ENCODE measurements around the gene DYRK4.
A peak's percentile ranks its signal among the peaks of the same experiment; 100 is the strongest.

Gene DYRK4

DNA sequence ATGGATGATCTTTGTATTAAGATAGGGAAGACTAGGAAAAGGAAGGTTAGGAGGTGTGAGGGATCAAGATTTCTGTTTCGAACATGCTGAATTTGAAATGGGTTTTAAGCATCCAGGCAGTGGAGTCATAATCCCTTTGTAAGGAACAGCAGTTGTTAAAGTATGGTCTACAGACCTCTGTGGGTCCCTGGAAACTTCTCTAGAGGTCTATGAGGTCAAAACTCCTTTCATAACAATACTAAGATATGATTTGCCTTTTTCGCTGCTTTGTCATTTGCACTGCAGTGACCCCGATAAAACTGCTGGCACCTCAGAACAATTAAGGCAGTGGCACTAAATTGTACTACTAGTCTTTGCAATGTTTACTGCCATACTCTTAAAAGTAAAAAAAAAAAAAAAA, 21.8 kb upstream of the DYRK4 start:
- Histone ChIP-seq H3K9ac (ENCODE audit: low read length) (peak overlapping the region; percentile 89), H3K36me3 (ENCODE audit: low read length) (peaks cover 42% of the 10 kb centered on the region), H3K27ac (ENCODE audit: low read depth, low read length) (peak overlapping the region; percentile 88), H3F3A (ENCODE audit: insufficient read depth) (peaks cover 21% of the 10 kb centered on the region), H3K9me2 (replicated peaks; ENCODE audit: insufficient read depth, low read length) (no peaks in the 10 kb centered on the region), H4K20me1 (ENCODE audit: low read depth, low read length) (0 out of 2 replicates have a peak, but pooled peaks cover 3% of the 10 kb centered on the region), H2AFZ (ENCODE audit: low read depth, low read length, severe bottlenecking) (no peak overlapping the region), H3K27me3 (ENCODE audit: low read length) (no peaks in the 10 kb centered on the region), H3K4me2 (ENCODE audit: low read depth, low read length, poor library complexity, severe bottlenecking) (peak overlapping the region; percentile 84), H3K4me3 (ENCODE audit: insufficient read depth, low read length, poor library complexity, severe bottlenecking) (peak overlapping the region; percentile 86), H3K9me3 (ENCODE audit: insufficient read depth, low read length) (no peaks in the 10 kb centered on the region), H3K79me2 (ENCODE audit: insufficient read depth, low read length) (peaks cover 73% of the 10 kb centered on the region)
- TF ChIP-seq EZH2phosphoT487 (conservative IDR thresholded peaks at IDR 0.05; ENCODE audit: low read length), result no peak
- TF ChIP-seq, protein P1, sequence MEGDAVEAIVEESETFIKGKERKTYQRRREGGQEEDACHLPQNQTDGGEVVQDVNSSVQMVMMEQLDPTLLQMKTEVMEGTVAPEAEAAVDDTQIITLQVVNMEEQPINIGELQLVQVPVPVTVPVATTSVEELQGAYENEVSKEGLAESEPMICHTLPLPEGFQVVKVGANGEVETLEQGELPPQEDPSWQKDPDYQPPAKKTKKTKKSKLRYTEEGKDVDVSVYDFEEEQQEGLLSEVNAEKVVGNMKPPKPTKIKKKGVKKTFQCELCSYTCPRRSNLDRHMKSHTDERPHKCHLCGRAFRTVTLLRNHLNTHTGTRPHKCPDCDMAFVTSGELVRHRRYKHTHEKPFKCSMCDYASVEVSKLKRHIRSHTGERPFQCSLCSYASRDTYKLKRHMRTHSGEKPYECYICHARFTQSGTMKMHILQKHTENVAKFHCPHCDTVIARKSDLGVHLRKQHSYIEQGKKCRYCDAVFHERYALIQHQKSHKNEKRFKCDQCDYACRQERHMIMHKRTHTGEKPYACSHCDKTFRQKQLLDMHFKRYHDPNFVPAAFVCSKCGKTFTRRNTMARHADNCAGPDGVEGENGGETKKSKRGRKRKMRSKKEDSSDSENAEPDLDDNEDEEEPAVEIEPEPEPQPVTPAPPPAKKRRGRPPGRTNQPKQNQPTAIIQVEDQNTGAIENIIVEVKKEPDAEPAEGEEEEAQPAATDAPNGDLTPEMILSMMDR (IDR thresholded peaks at IDR 0.05; ENCODE audit: insufficient read depth, low read length, poor library complexity, severe bottlenecking), result no peak

DNA sequence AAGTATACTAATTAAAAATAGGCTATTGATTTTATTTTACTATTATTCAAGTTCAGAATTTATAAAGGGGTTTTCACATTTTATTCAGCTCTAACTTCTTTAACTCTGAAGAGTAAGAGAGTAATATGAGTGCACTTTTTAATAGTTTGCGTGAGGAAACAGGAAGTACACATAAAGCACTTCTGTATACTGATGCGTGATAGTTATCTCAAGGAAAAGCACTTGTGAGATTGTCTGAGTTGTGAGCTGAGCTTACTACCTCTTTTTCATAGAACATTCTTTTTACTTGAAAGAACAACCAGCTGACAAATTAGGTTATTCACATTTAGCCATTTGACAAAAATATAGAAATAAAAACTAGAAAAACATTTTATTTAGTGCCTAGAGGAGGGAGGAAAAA, 21.4 kb upstream of the DYRK4 start:
- Histone ChIP-seq H4K20me1 (ENCODE audit: low read depth, low read length) (0 out of 2 replicates have a peak, but pooled peaks cover 3% of the 10 kb centered on the region), H3K4me3 (ENCODE audit: insufficient read depth, low read length, poor library complexity, severe bottlenecking) (peak overlapping the region; percentile 86), H3K9me3 (ENCODE audit: insufficient read depth, low read length) (no peaks in the 10 kb centered on the region), H3K27me3 (ENCODE audit: low read length) (no peaks in the 10 kb centered on the region), H3K9me2 (replicated peaks; ENCODE audit: insufficient read depth, low read length) (no peaks in the 10 kb centered on the region), H3K4me2 (ENCODE audit: low read depth, low read length, poor library complexity, severe bottlenecking) (peak overlapping the region; percentile 84), H2AFZ (ENCODE audit: low read depth, low read length, severe bottlenecking) (no peak overlapping the region), H3F3A (ENCODE audit: insufficient read depth) (peaks cover 16% of the 10 kb centered on the region; the same call in 1 of the 2 replicates), H3K36me3 (ENCODE audit: low read length) (peaks cover 47% of the 10 kb centered on the region), H3K27ac (ENCODE audit: low read depth, low read length) (peak overlapping the region; percentile 88), H3K79me2 (ENCODE audit: insufficient read depth, low read length) (peaks cover 75% of the 10 kb centered on the region), H3K9ac (ENCODE audit: low read length) (peak overlapping the region; percentile 89)
- no peak for TF ChIP-seq EZH2phosphoT487 (conservative IDR thresholded peaks at IDR 0.05; ENCODE audit: low read length)
- TF ChIP-seq, protein P1 (IDR thresholded peaks at IDR 0.05; ENCODE audit: insufficient read depth, low read length, poor library complexity, severe bottlenecking), result no peak

DNA sequence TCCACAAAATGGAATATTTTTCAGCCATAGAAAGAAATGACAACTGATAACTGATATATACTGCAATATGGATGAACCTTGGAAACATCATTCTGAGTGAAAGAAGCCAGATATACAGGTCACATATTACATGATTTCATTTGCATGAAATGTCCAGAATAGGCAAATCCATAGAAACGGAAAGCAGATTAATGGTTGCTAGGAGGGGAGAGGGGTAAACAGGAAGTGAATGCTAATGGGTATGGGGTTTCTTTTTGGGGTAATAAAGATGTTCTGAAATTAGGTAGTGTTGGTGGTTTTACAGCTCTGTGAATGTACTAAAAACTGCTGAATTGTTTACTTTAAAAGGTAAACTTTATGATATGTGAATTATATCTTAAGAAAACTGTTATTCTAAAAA, 16.8 kb upstream of the DYRK4 start:
- Histone ChIP-seq H3K4me2 (ENCODE audit: low read depth, low read length, poor library complexity, severe bottlenecking) (no peak overlapping the region), H3K9me3 (ENCODE audit: insufficient read depth, low read length) (no peaks in the 10 kb centered on the region), H3K9me2 (replicated peaks; ENCODE audit: insufficient read depth, low read length) (no peaks in the 10 kb centered on the region), H3K79me2 (ENCODE audit: insufficient read depth, low read length) (peaks cover 57% of the 10 kb centered on the region), H3F3A (ENCODE audit: insufficient read depth) (peaks cover 7% of the 10 kb centered on the region; the same call in 1 of the 2 replicates), H3K9ac (ENCODE audit: low read length) (no peak overlapping the region), H3K36me3 (ENCODE audit: low read length) (peaks cover 88% of the 10 kb centered on the region), H3K27me3 (ENCODE audit: low read length) (no peaks in the 10 kb centered on the region), H3K4me3 (ENCODE audit: insufficient read depth, low read length, poor library complexity, severe bottlenecking) (no peak overlapping the region), H4K20me1 (ENCODE audit: low read depth, low read length) (0 out of 2 replicates have a peak, but pooled peaks cover 3% of the 10 kb centered on the region), H3K27ac (ENCODE audit: low read depth, low read length) (no peak overlapping the region), H2AFZ (ENCODE audit: low read depth, low read length, severe bottlenecking) (no peak overlapping the region)
- TF ChIP-seq EZH2phosphoT487 (conservative IDR thresholded peaks at IDR 0.05; ENCODE audit: low read length), result no peak
- TF ChIP-seq, protein P1 (IDR thresholded peaks at IDR 0.05; ENCODE audit: insufficient read depth, low read length, poor library complexity, severe bottlenecking), result no peak
